Mesodermal cell (in vitro differentiated cells): ENCODE results near the gene SLC39A5.

Source experiments
- H3K27ac ChIP-seq: 2 replicates; pipeline ENCODE4 v1.7.0; 2013; ENCODE audit warnings: mild to moderate bottlenecking, low read depth, low read length, moderate library complexity; ENCODE audit not compliant: severe bottlenecking
- H3K36me3 ChIP-seq: 2 replicates; pipeline ENCODE4 v1.7.1; 2013; ENCODE audit warnings: mild to moderate bottlenecking, low read length, moderate library complexity; ENCODE audit not compliant: control insufficient read depth, insufficient read depth
- H3K4me1 ChIP-seq: one replicate; pipeline ENCODE4 v1.7.1; 2013; ENCODE audit warnings: mild to moderate bottlenecking, low read length; ENCODE audit not compliant: insufficient read depth, control insufficient read depth, poor library complexity, severe bottlenecking
- H3K4me3 ChIP-seq: 2 replicates; pipeline ENCODE4 v1.7.0; 2013; ENCODE audit warnings: low read length, control low read depth, mild to moderate bottlenecking; ENCODE audit not compliant: insufficient read depth, poor library complexity, severe bottlenecking; ENCODE audit errors: extremely low read depth
- H3K9me3 ChIP-seq: 2 replicates; pipeline ENCODE4 v1.7.1; 2013; ENCODE audit warnings: mild to moderate bottlenecking, low read length, moderate library complexity; ENCODE audit not compliant: control insufficient read depth
- WGBS, 2 experiments: methylation state at CpG; one replicate each; pipeline ENCODE4 v1.1.5; 2013; ENCODE audit warnings: missing lambda C conversion rate in 2 of 2; ENCODE audit not compliant: insufficient coverage in 2 of 2; 5-methylcytosine and 5-hydroxymethylcytosine counted together

Gene SLC39A5

DNA sequence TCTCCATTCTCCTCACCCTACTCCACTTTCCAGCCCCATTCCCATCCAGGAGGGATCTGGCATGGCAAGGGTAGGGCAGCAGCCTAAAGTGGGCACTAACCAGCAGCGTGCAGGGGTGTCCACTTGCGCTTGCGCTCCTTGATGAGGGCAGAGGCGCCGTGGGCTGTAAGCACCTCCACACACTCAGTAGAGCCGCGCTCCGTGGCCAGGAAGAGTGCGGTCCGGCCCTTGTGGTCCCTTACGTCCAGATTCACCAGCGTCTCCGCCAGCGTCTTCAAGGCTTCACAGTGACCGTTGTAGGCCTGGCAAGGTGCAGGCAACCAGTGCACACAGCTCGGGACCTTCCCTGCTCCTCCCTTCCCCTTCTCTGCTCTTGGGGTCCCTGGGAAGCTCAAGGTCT, 18.1 kb downstream of the SLC39A5 start:
- Histone ChIP-seq H3K36me3 (peaks cover 94% of the 10 kb centered on the region), H3K9me3 (no peaks in the 10 kb centered on the region), H3K27ac (no peak overlapping the region), H3K4me3 (no peak overlapping the region), H3K4me1 (no peaks in the 10 kb centered on the region)
- 95 to 98% methylated on average over 16 of the region's 16 CpGs for WGBS, 2 experiments

DNA sequence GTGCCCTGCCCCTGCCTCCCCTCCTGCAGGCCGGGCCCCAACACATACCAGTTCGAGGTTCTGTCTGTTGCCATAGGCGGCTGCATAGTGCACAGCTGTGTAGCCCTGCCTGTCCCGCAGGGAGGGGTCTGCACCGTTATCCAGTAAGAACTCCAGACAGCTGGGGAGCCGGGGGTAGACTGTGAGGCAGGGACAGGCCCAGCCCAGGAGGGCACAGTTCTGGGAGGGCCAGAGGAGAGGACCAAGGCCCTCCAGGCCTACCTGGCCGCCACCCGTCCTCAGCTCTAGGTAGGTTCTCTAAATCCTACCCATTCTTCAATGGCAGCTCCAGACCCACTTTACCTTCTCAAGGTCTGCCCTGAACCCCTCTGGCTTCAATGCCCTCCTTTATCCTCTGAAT, 18.9 kb downstream of the SLC39A5 start:
- H3K27ac ChIP-seq, result no peak overlapping the region
- peaks cover 94% of the 10 kb centered on the region for H3K36me3 ChIP-seq
- H3K9me3 ChIP-seq, result no peaks in the 10 kb centered on the region
- no peaks in the 10 kb centered on the region for H3K4me1 ChIP-seq
- no peak overlapping the region for H3K4me3 ChIP-seq
- WGBS, 2 experiments, result 89 to 96% methylated on average over 6 of the region's 8 CpGs

DNA sequence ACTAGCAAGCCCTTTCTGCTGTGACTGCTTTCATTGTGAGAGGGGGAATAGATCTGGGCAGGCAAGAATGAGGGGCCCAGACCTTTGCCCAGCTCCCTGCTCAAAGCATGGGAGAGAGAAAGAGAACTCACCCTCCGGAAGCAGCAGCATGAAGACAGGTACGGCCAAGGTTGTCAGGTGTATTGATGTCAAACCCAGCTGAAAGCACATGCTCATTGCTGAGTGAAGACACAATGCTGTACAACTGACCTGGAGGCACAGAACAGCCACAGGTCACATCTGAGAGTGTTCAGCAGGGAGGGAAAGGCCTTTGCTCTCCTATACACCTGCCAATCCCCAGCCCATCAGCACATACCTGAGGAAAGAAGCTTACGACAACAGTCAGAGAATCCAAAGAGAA, 22.8 kb downstream of the SLC39A5 start:
- H3K36me3 ChIP-seq, result peaks cover 94% of the 10 kb centered on the region
- 92 to 100% methylated on average over 2 to 3 of the region's 3 CpGs for WGBS, 2 experiments
- no peaks in the 10 kb centered on the region for H3K9me3 ChIP-seq
- H3K4me1 ChIP-seq, result peaks cover 11% of the 10 kb centered on the region
- no peak overlapping the region for H3K27ac ChIP-seq
- H3K4me3 ChIP-seq, result no peak overlapping the region

DNA sequence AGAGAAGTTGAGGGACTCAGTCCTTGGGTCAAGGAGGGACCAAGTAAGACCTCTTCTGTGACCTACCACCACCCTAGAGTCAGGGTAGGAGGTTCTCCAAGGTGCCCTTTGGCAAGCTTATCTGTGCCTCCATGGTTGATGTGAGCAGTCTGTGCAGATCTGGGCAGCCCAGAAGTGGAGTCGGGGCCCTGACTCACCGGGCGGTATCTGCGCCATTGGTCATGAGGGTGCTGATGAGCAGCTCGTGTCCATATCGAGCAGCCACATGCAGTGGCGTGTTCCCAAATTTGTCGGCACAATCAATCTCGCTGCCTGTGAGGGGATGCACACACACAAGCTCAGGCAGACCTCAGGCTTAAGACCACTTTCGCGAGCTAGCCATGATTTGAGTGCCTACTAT, 23.2 kb downstream of the SLC39A5 start:
- 98 to 99% methylated on average over 11 of the region's 11 CpGs for WGBS, 2 experiments
- no peaks in the 10 kb centered on the region for H3K9me3 ChIP-seq

DNA sequence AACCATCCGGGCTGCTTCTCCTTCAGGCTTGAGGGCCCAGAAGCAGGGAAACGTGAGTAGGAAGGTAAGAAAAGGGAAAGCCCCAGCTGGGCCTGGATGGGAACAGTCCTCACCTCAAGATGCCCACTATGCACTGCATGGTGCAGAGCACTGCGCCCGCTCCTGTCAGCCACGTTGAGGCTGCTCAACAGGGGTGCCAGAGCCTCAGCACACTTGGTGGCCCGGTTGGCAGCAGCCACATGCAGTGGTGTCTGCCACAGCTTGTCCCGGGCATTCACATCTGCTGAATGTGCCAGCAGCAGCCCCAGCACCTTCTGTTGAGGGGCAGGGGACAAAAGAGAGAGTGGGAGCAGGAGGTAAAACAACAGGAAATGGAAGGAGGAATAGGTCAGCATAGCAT, 25.8 kb downstream of the SLC39A5 start:
- Histone ChIP-seq H3K4me3 (no peak overlapping the region), H3K4me1 (peaks cover 11% of the 10 kb centered on the region), H3K9me3 (no peaks in the 10 kb centered on the region), H3K36me3 (peaks cover 64% of the 10 kb centered on the region), H3K27ac (no peak overlapping the region)
- WGBS, 2 experiments, result 98% methylated on average over 6 to 7 of the region's 7 CpGs

More for the DNA sequence above, 23.2 kb downstream of the SLC39A5 start:
- no peak overlapping the region for H3K4me3 ChIP-seq
- no peak overlapping the region for H3K27ac ChIP-seq
- H3K36me3 ChIP-seq, result peaks cover 90% of the 10 kb centered on the region
- H3K4me1 ChIP-seq, result peaks cover 11% of the 10 kb centered on the region

DNA sequence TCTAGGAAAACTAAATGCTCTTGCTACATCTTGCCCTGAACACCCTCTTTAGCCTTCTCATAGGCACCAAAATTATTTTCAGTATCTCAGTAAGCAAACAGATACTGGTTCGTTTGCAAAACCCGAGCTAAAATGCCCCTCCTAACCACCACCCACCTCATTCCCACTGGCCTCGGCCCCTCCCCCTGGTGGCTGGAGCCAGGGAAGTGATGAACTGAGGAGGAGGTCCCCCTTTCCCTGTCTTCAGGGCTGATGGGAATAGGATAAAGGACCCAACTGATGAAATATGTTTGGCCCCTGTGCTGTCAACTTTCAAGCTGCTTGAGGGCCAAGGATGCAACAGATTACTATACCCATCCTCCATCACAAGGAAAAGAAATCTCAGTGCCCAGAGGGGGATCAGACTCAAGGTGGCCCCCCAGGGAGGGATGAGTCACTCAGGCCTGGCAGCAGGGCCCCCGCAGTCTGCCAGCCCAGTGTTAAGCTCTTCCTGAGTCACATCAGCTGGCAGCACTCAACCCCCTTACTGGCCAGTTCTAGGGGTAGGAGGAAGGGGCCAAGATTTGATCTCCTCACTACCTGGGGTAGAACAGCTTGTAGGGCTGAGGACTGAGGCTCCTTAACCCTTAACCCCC, 26.6 kb downstream of the SLC39A5 start:
- H3K4me1 ChIP-seq, result peaks cover 11% of the 10 kb centered on the region
- peaks cover 58% of the 10 kb centered on the region for H3K36me3 ChIP-seq
- peak overlapping the region; percentile 99 for H3K4me3 ChIP-seq
- no peak overlapping the region for H3K27ac ChIP-seq
- no peaks in the 10 kb centered on the region for H3K9me3 ChIP-seq
- 58% methylated on average over 2 of the region's 4 CpGs; no CpG with 5 or more reads in 1 of the 2 experiments for WGBS, 2 experiments

DNA sequence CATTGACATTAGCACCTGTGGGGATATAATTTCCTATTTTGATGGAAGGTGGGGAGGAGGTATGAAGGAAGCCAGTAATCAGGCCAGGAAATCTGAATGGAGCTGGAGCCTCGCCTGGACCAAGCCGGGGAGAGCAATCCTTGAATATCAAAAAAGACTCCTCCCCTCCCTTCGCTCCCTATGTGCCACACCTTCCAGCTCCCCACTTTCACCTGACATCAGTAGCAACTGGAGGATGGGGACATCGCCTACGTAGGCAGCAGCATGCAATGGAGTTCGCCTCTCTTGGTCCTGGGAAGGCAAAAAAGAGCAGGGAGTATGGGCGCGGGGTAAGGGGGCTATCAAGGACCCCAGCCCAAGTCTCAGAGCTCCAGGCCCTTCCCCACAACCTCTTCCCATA, 27.2 kb downstream of the SLC39A5 start:
- H3K36me3 ChIP-seq, result peaks cover 52% of the 10 kb centered on the region
- H3K27ac ChIP-seq, result peak overlapping the region; percentile 59
- 17 to 39% methylated on average over 3 to 8 of the region's 8 CpGs for WGBS, 2 experiments
- no peaks in the 10 kb centered on the region for H3K9me3 ChIP-seq
- H3K4me3 ChIP-seq, result peak overlapping the region; percentile 99
- H3K4me1 ChIP-seq, result peaks cover 11% of the 10 kb centered on the region

DNA sequence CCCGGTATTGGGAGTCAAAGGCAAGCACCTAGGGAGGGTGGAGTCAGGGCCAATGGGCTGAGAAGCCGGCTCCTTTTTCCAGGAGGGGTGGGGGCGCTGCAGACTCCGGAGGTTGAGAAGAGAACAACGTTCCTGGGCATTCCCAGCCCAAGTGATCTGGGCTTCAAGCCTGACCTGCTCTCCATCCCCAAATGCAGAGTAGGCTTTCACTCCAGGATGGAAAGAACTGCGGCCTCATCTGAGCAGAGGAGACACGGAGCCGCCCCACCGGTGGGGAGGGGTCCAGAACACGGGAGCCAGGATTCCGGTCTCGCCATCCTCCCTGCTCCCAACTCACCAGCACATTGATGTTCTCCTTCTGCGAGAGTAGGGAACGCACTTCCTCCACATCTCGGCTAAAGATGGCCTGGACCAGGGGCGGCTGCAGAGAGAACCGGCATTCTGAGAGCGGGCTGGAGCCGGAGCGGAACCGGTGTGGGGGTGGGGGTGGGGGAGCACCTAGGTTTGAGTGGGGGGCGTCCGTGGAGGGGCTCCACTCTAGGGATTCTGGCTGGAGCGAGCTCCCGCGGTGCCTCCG, 27.7 kb downstream of the SLC39A5 start:
- peaks cover 47% of the 10 kb centered on the region for H3K36me3 ChIP-seq
- H3K9me3 ChIP-seq, result no peaks in the 10 kb centered on the region
- H3K27ac ChIP-seq, result peak overlapping the region; percentile 59
- WGBS, 2 experiments, result 1% methylated on average over 16 to 24 of the region's 27 CpGs
- peak overlapping the region; percentile 99 for H3K4me3 ChIP-seq
- H3K4me1 ChIP-seq, result peaks cover 11% of the 10 kb centered on the region

DNA sequence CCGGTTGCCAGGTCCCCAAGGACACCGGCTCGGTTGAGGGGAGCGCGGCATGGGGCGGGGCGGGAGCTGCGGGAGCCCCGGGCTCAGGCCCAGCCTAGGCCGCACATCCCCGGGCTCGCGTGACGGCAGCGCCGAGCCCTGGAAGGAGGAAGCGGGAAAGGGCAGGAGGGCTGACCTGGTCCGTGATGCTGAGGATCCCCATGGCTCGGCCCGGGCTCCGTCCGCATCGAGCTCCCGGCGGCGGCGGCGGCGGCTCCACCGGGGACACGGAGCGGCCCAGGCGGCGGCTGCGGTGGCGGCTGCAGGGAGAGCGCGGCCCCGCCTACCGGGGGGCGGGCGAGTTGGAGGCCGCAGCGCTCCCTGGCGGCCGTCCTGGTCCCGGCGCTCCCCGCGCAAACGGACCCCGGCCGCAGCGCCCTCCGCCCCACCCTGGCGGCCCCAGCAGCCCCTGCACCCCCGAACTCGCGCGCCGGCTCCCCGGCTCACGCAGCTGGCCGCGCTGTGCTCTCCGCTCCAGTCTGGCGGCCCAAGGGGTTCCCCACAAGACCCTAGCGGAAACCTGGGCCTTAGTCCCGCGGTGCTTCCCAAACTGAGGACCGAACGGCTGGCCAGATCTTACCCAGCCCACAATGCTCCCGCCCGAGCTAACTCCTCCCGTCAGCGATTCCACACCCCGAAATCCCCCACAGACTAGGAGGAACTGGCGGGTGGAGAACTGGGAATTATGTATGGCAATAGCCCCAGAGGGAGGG, 28.4 kb downstream of the SLC39A5 start, which contains the start of gene ANKRD52:
Gene ANKRD52 (minus strand): TSS at position 317 of the 752 bp plus-strand sequence. CDS start 115 bp downstream, at position 202.
- H3K4me1 ChIP-seq, result peaks cover 11% of the 10 kb centered on the region
- peaks cover 40% of the 10 kb centered on the region for H3K36me3 ChIP-seq
- no peaks in the 10 kb centered on the region for H3K9me3 ChIP-seq
- peak within 1 kb of the TSS; percentile 99 for H3K4me3 ChIP-seq
- WGBS, 2 experiments, result 0% methylated on average over 47 to 62 of the region's 78 CpGs
- peak within 1 kb of the TSS; percentile 59 for H3K27ac ChIP-seq

DNA sequence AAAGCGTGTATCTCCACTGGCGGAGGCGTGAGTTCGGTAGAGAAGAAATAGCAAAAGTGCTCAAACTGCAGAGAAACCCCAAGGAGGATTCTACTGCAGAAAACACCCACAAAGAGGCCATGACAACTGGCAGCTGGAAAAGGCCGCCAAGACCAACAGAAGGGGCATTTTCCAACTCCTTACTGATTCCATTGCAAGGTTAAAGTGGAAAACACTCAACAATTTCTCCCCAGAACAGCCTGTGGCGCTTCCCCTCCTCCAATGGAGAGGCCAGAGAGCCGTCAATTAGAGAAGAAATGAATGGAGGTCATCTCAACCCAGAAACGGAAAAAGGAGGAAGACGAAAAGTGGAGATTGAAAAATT, 29.0 kb downstream of the SLC39A5 start:
- Histone ChIP-seq H3K9me3 (no peaks in the 10 kb centered on the region), H3K4me3 (peak overlapping the region; percentile 99), H3K27ac (no peak overlapping the region), H3K36me3 (peaks cover 35% of the 10 kb centered on the region), H3K4me1 (peaks cover 11% of the 10 kb centered on the region)
- WGBS, 2 experiments, result 34 to 54% methylated on average over 4 to 6 of the region's 9 CpGs
